Kidney capillary endothelial cell (primary cell): ENCODE data around the gene TAS2R38.
A peak's percentile ranks its signal among the peaks of the same experiment; 100 is the strongest.
"Not testable (repeated sequence)": the region's sequence is repeated elsewhere in the genome, so short reads cannot be mapped to it uniquely, and the experiment has no call there.

Source experiments
- DNase-seq: peaks from one replicate; pipeline ENCODE4 v3.0.0-alpha.2; 2018; ENCODE audit warnings: low spot score

The TAS2R38 gene

GRCh38 chr7:141973673-141974072 is at the start of gene TAS2R38:
Gene TAS2R38, minus strand, starts transcription at chr7:141973773. Its CDS starts 84 bp downstream, at chr7:141973689.
- DNase-seq: no peak

- DNase-seq: no peak
Measured at GRCh38 chr7:142018154-142018553, 44.6 kb upstream of the TAS2R38 start.

GRCh38 chr7:142017451-142017850 is 43.9 kb upstream of the TAS2R38 start:
- no peak for DNase-seq

- DNase-seq: peak; percentile 24
Measured at GRCh38 chr7:142012825-142013511, 39.4 kb upstream of the TAS2R38 start.

GRCh38 chr7:142010952-142011548 is 37.5 kb upstream of the TAS2R38 start:
- no peak for DNase-seq

- no peak for DNase-seq
Measured at GRCh38 chr7:142009187-142009586, 35.6 kb upstream of the TAS2R38 start.

- DNase-seq: no peak
Measured at GRCh38 chr7:142006577-142006976, 33.0 kb upstream of the TAS2R38 start.

GRCh38 chr7:142002179-142002578 is 28.6 kb upstream of the TAS2R38 start:
- DNase-seq: no peak

- no peak for DNase-seq
Measured at GRCh38 chr7:142001163-142001874, 27.7 kb upstream of the TAS2R38 start.

GRCh38 chr7:142000244-142000643 is 26.7 kb upstream of the TAS2R38 start:
- DNase-seq: no peak

- no peak for DNase-seq
Measured at GRCh38 chr7:141999058-141999623, 25.6 kb upstream of the TAS2R38 start.

GRCh38 chr7:141993354-141993753 is 19.8 kb upstream of the TAS2R38 start:
- DNase-seq: no peak

GRCh38 chr7:141992688-141993087 is 19.1 kb upstream of the TAS2R38 start:
- DNase-seq: no peak

GRCh38 chr7:141992156-141992555 is 18.6 kb upstream of the TAS2R38 start:
- DNase-seq: no peak

GRCh38 chr7:141991140-141991539 is 17.6 kb upstream of the TAS2R38 start:
- DNase-seq: no peak

- no peak for DNase-seq
Measured at GRCh38 chr7:141990011-141990725, 16.6 kb upstream of the TAS2R38 start.

- DNase-seq: not testable (repeated sequence)
Measured at GRCh38 chr7:141987803-141988202, 14.2 kb upstream of the TAS2R38 start.

GRCh38 chr7:141986923-141987322 is 13.3 kb upstream of the TAS2R38 start:
- DNase-seq: no peak

GRCh38 chr7:141985926-141986325 is 12.4 kb upstream of the TAS2R38 start:
- not testable (repeated sequence) for DNase-seq

GRCh38 chr7:141979568-141979967 is 6.0 kb upstream of the TAS2R38 start:
- DNase-seq: no peak

- no peak for DNase-seq
Measured at GRCh38 chr7:141978351-141978750, 4.8 kb upstream of the TAS2R38 start.
